HFFc6 (cell line): ENCODE results near the gene RELL2. TPM values are rescaled to one million over a fixed set of nuclear protein-coding genes. Genes with fewer than 3 reads are reported as not detected.

Experiments
- DNase-seq: peaks from one replicate; pipeline ENCODE4 v3.0.0-alpha.2; 2018
- H3K27ac Mint-ChIP-seq: 2 replicates; pipeline ENCODE4 v1.8.0; 2020; ENCODE audit warnings: mild to moderate bottlenecking, mixed read lengths
- H3K27me3 Mint-ChIP-seq: 2 replicates; pipeline ENCODE4 v1.8.0; 2021; ENCODE audit warnings: mild to moderate bottlenecking, moderate library complexity, mixed read lengths; ENCODE audit not compliant: insufficient read depth
- H3K36me3 Mint-ChIP-seq: 2 replicates; pipeline ENCODE4 v1.8.0; 2021; ENCODE audit warnings: low read depth, mixed read lengths
- H3K4me1 Mint-ChIP-seq: 2 replicates; pipeline ENCODE4 v1.8.0; 2020; ENCODE audit warnings: low read depth, mixed read lengths
- H3K4me3 Mint-ChIP-seq: 2 replicates; pipeline ENCODE4 v1.8.0; 2020; ENCODE audit warnings: mild to moderate bottlenecking, moderate library complexity, mixed read lengths
- H3K9me3 Mint-ChIP-seq: 2 replicates; pipeline ENCODE4 v1.8.0; 2020; ENCODE audit warnings: mild to moderate bottlenecking, mixed read lengths
- total RNA-seq, 6 experiments: library from RNA; stranded (reverse); fragmentation: NEBNext Ultra II Directional; extraction: Animal tissue kit (Norgen Biotek cat#: 25700); gene quantifications; 2 replicates in 1 of 6; 3 replicates in 5 of 6; pipeline ENCODE4 v1.2.3, GENCODE V29; 2021
- TF ChIP-seq, protein P1 (sequence below): fragments of 200-600 bp; sonication (generic); IDR thresholded peaks from 2 replicates; pipeline ENCODE4 v1.5.0; 2021; ENCODE audit warnings: antibody characterized with exemption, mild to moderate bottlenecking

The RELL2 gene
- total RNA-seq, 6 experiments from 2014 or later = 2.2 to 4.4 (median 3.0) TPM

DNA sequence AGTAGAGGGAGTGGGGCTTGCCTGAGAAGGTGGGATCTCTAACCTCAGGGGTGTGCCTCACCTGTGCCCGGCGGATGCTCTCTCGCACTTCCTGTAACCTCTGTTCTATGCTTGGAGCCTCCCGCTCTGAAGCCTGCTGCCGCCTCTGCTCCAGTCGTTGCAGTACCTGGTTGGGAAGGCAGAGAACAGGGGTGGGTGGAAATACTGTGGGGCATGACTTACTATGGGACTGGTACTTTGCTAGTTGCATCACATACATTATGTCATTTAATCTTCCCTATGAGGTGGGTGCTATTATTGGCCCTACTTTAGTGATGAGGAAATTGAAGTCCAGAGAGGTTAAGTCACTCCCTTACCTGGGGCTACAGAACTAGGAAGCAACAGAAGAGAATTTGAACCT, 9.2 kb downstream of the RELL2 start:
- Mint-ChIP-seq H3K27ac (no peak overlapping the region), H3K9me3 (no peaks in the 10 kb centered on the region), H3K36me3 (peaks cover 28% of the 10 kb centered on the region), H3K27me3 (no peaks in the 10 kb centered on the region; the same call in 1 of the 2 replicates), H3K4me1 (peaks cover 25% of the 10 kb centered on the region), H3K4me3 (no peak overlapping the region)
- TF ChIP-seq, protein P1, sequence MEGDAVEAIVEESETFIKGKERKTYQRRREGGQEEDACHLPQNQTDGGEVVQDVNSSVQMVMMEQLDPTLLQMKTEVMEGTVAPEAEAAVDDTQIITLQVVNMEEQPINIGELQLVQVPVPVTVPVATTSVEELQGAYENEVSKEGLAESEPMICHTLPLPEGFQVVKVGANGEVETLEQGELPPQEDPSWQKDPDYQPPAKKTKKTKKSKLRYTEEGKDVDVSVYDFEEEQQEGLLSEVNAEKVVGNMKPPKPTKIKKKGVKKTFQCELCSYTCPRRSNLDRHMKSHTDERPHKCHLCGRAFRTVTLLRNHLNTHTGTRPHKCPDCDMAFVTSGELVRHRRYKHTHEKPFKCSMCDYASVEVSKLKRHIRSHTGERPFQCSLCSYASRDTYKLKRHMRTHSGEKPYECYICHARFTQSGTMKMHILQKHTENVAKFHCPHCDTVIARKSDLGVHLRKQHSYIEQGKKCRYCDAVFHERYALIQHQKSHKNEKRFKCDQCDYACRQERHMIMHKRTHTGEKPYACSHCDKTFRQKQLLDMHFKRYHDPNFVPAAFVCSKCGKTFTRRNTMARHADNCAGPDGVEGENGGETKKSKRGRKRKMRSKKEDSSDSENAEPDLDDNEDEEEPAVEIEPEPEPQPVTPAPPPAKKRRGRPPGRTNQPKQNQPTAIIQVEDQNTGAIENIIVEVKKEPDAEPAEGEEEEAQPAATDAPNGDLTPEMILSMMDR = no peak
- DNase-seq = no peak

DNA sequence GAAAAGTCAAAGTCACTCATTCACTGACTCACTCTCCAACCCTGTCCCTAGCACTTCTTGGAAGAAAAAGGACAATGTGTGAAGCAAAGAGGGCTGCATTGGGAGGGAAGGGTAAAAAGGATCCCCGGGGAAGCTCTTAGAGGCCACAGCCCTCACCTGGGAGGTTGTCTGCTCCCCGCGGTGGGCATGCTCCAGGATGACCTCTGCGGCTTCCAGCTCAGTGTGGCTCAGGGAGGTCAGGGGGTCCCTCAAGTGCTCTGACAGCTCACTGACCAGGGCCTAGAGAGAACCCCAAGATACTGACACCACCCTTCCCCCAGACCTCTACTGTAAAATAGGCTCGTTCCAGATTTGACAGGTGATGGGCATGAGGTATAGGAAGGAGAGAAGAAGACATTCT, 10.4 kb downstream of the RELL2 start:
- Mint-ChIP-seq H3K4me1 (peaks cover 22% of the 10 kb centered on the region), H3K27me3 (no peaks in the 10 kb centered on the region; the same call in 1 of the 2 replicates), H3K4me3 (no peak overlapping the region), H3K27ac (no peak overlapping the region), H3K36me3 (peaks cover 17% of the 10 kb centered on the region), H3K9me3 (no peaks in the 10 kb centered on the region)
- no peak for DNase-seq
- TF ChIP-seq, protein P1 = no peak

DNA sequence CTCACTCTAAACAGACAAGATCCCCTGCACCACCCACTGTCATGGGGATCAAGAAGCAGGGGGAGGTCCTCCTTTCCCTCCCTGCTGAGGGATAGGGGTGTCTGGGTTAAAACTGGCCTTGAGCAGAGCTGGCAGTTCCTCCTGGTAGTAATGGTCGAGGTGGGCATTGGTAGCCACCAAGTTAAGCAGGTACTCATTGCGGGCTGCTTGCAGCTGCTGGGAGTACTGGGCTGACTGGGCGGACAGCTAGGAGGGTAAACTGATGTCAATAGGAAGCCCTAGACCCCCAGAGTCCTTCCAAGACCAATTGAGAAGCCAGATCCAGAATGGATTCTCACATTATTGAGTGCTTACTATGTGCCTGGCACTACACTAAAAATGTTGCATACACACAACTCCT, 11.1 kb downstream of the RELL2 start:
- Mint-ChIP-seq H3K27ac (no peak overlapping the region), H3K4me1 (peaks cover 23% of the 10 kb centered on the region), H3K9me3 (no peaks in the 10 kb centered on the region), H3K27me3 (no peaks in the 10 kb centered on the region; the same call in 1 of the 2 replicates), H3K4me3 (no peak overlapping the region), H3K36me3 (peaks cover 23% of the 10 kb centered on the region)
- TF ChIP-seq, protein P1 = no peak
- no peak for DNase-seq

DNA sequence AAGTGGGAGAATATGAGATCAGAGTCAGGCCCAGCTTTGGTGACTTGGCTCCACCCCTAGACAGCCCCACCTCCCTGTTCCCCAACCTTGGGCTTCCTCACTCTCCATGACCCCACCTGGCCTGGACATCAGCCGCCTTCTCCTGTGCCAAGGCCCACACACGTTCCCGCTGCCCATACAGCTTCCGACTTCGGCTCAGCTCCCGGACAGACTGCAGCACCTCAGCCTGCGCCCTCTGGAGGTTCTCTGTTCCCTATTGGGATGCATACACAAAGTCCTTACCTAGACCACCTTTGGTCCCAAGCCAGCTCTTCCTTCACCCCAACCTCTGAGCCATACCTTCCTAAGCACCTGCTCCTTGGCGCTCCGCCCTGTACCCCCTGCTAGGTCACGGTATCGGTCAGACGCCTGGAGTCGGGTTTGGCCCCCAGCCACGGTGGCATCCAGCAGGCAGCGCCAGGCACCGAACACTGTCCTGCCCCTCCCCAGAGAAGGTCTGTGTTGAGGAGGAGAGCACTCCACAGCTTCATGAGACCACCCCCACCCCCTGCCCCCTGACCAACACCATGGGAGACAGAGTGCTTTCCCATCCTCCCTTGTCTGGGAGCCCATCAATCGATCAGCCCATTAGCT, 12.4 kb downstream of the RELL2 start:
- TF ChIP-seq, protein P1 = no peak
- peaks cover 36% of the 10 kb centered on the region for H3K4me1 Mint-ChIP-seq
- H3K4me3 Mint-ChIP-seq = no peak overlapping the region
- no peak overlapping the region for H3K27ac Mint-ChIP-seq
- H3K9me3 Mint-ChIP-seq = no peaks in the 10 kb centered on the region
- DNase-seq = no peak
- H3K27me3 Mint-ChIP-seq = no peaks in the 10 kb centered on the region; the same call in 1 of the 2 replicates
- peaks cover 34% of the 10 kb centered on the region for H3K36me3 Mint-ChIP-seq

DNA sequence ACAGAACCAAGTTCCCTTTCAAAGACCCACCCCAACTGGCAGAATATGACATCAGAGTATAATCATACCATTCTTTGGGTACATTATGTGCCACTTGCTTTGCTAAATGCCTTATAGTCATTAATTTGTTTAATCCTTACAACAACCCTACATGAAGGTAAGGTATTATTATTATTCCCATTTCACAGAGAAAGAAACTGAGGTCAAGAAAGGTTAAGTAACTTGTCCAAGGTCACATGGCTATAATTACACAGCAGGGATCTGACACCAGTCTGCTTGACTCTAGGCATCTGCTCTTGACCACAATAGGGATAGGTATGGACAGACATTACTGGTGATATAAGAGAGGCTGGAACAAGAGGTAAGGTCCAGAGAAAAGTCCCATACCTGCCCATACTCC, 13.2 kb downstream of the RELL2 start:
- Mint-ChIP-seq H3K4me3 (peak overlapping the region; percentile 94), H3K27ac (no peak overlapping the region)

More for the DNA sequence above, 13.2 kb downstream of the RELL2 start:
- DNase-seq = no peak
- Mint-ChIP-seq H3K9me3 (no peaks in the 10 kb centered on the region), H3K4me1 (peaks cover 44% of the 10 kb centered on the region), H3K27me3 (no peaks in the 10 kb centered on the region; the same call in 1 of the 2 replicates), H3K36me3 (peaks cover 34% of the 10 kb centered on the region)
- TF ChIP-seq, protein P1 = no peak
